HG03135 (cell line): Measurements from ENCODE around the gene CPB2.

Experiments
- ATAC-seq: cut with Tn5 transposase; IDR thresholded peaks from one replicate; pipeline ENCODE4 v1.9.1; 2021; ENCODE audit warnings: mild to moderate bottlenecking, moderate library complexity; ENCODE audit not compliant: unreplicated experiment

Gene CPB2, protein sequence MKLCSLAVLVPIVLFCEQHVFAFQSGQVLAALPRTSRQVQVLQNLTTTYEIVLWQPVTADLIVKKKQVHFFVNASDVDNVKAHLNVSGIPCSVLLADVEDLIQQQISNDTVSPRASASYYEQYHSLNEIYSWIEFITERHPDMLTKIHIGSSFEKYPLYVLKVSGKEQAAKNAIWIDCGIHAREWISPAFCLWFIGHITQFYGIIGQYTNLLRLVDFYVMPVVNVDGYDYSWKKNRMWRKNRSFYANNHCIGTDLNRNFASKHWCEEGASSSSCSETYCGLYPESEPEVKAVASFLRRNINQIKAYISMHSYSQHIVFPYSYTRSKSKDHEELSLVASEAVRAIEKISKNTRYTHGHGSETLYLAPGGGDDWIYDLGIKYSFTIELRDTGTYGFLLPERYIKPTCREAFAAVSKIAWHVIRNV

DNA sequence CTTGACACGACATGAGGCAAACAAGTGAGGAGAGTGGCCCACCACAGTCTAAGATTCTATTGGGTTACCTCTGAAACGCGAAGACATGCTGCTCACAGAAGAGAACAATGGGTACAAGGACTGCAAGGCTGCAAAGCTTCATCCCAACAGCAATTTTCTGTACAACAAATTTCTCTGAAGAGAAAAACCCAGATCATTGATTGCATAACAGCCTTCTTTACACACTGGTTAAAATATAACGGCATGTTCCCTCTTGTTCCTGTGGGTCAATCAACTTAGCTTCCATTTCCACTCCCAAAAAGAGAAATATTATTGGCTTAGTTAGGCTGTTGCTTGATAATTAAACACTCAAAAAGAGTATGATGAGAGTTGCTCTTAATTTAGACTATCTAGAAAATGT, at the start of gene CPB2:
Gene CPB2 (minus strand): TSS at position 166 of the 400 bp plus-strand sequence. CDS start 24 bp downstream, at position 142.
- no peak for ATAC-seq

- no peak for ATAC-seq
Observed at GRCh38 chr13:46154136-46154801, 49.4 kb upstream of the CPB2 start.

- no peak for ATAC-seq
Observed at GRCh38 chr13:46152627-46153328, 47.9 kb upstream of the CPB2 start.

- ATAC-seq, result no peak
Observed at GRCh38 chr13:46150134-46150693, 45.4 kb upstream of the CPB2 start.

GRCh38 chr13:46149272-46150133, 44.7 kb upstream of the CPB2 start:
- no peak for ATAC-seq

GRCh38 chr13:46146898-46147297, 42.1 kb upstream of the CPB2 start:
- no peak for ATAC-seq

DNA sequence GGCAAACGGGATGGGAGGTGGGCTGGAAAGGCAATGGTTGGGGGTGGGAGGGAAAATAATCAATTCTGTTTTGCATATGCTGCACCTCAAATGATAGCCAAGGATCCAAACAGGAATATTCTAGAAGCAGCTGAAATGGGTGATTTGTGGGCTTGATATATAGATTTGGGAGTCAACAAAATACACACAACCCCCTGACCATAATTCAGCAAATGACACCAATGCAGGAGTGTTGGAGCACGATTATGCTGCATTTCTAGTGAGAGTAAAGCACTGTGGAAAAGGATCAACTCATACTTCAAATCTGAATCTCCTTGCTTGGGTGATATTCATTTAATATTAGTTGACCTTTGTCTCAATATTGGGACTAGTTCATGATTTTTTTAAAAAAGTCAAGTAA, 41.1 kb upstream of the CPB2 start:
- no peak for ATAC-seq

DNA sequence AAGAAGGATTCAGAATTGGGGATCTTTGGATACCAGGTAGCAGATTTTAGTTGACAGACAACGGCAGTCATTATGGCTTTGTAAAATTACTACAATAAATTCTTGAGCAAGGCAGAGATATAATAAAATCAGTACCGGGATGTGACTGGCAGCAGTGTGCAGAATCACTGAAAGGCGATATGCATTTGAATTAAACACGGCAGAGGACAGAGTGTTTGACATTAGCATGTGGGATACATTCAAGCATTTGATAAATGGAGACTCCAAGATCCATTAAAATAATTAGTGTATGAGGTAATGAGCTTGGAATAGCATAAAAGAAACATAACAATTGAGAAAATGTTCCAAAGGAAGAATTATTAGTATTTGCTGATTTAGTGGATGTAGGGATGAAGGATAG, 40.3 kb upstream of the CPB2 start:
- no peak for ATAC-seq

DNA sequence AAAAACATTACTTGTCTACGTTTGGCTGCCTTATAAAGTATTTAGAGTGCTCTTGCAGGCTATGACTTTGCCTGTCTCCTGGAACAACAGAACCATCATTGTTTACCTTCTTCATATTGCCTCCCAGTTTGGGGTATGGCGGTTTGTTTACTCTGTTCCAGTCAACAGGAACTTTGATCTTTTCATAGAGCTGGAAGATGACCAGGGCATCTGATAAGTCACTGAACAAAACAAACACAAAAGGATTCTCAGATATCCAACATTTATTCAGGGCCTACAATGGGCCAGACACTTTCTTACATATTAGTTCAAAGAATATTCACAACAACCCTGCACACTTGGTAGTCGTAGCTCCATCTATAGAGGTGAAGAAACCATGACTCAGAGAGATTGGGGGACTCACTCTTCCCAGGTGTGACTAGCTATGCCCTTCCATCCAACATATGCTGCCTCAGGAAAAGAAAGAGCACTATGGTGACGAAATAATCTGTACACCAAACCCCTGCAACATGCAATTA, 38.4 kb upstream of the CPB2 start:
- no peak for ATAC-seq

- no peak for ATAC-seq
Observed at GRCh38 chr13:46142776-46143175, 37.9 kb upstream of the CPB2 start.

GRCh38 chr13:46140044-46140443, 35.2 kb upstream of the CPB2 start:
- no peak for ATAC-seq

GRCh38 chr13:46137627-46138317, 32.9 kb upstream of the CPB2 start:
- no peak for ATAC-seq

- no peak for ATAC-seq
Observed at GRCh38 chr13:46136688-46137087, 31.9 kb upstream of the CPB2 start.

GRCh38 chr13:46134961-46135522, 30.2 kb upstream of the CPB2 start:
- no peak for ATAC-seq

DNA sequence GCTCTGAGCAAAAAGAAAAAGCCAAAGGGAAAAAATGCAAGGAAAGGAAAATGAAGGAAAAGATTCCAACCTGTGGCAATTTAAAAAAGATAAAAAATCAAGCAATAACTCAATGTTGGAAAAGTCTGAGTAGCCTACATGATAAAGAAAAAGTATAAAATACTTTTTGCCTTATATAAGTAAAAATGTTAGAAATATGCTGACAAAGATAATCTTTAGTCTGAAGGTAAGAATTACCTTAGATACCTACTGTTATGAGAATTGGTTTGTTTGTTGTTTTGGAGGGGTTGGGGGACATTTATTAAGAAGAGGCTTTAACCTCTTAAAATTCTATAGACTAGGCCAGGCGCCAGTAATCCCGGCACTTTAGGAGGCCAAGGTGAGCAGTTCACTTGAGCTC, 29.7 kb upstream of the CPB2 start:
- no peak for ATAC-seq

DNA sequence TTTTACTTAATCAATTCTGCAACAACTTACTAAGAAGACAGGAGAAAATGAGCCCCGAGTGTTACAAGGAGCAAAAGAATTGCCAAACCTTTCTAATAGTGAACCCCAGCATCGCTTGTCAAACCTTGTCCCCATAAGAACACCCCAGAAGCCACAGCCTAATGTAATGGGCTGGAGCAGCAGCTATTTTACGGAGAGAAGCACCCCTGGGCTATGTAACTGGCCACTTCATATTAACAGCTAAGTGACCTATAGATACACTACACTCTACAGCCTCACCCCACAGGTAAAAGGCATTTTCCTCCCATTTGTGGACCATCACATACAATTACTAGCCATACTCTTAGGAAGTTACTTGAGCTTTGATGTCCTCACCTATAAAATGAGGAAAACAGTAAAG, 27.3 kb upstream of the CPB2 start:
- ATAC-seq, result no peak

DNA sequence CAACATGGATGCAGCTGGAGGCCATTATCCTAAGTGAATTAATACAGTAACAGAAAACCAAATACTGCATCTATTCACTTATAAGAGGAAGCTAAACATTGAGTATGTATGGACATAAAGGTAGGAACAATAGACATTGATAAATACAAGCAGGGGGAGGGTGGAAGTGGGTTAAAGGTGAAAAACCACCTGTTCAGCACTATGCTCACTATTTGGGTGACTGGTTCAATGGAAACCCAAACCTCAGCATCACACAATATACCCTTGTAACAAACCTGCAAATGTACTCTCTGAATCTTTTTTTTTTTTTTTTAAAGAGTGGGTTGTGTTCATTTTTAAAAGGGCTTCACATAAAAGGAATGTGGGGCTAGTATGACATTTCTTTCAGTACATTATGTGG, 26.9 kb upstream of the CPB2 start:
- ATAC-seq, result no peak

DNA sequence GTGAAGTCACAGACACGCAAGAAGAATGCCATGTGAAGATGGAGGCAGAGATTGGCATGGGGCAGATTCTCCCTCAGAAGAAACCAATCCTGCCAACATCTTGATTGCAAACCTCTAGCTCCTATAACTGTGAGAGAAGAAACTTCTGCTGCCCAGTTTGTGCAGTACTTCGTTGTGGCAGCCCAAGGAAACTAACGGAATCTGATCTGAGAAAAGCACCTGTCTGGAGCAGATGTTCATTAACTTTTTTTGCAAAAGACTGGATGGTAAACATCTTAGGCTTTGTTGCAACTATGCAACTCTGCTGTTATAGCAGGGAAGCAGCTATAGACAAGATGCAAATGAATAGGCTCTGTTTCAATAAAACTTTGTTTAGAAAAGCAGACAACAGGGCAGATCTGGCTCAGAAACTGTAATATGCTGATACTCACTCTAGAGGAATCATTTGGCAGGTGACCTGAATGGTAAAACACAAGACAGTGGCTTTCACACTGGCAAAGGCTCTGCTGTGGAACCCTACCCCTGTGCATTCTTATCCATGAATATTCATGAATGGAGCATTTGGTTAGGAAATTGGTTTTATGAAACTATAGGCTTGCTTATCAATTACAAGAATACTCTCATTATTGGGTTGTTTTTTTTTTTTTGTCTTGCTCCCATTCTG, 25.3 kb upstream of the CPB2 start:
- ATAC-seq, result no peak

DNA sequence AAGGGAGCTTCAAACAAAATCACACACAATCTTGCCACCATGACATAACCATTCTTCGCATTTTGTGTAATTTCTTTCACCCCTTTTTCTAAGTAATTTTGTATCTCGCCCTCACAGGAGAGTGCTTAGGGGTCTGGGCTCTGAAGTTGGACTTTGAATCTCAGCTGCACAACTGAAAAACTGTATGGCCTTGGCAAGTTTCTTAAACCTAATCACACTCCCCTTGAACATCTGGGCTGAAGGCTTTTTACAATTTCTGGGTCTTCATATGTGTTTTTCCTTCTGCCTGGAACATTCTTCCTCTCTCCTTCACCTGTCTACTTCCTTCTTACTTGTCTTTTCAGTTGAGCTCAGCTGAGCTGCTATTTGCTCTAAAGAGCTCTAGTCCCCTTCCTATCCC, 24.3 kb upstream of the CPB2 start:
- no peak for ATAC-seq
